Coronary artery (tissue), 2 donors: Measurements from ENCODE around the gene DACT2.

ENCODE experiments used
- DNase-seq: peaks from one replicate; pipeline ENCODE4 v3.0.0-alpha.2; 2017; ENCODE audit warnings: low spot score
- H3K27ac ChIP-seq, 2 donors: fragments of 200-600 bp; sonication (generic); one replicate each; pipeline ENCODE4 v1.5.1; 2016 to 2019
- H3K4me3 ChIP-seq: fragments of 200-600 bp; sonication (generic); 2 replicates; pipeline ENCODE4 v1.5.1; 2016; ENCODE audit warnings: mild to moderate bottlenecking, moderate library complexity
- CTCF ChIP-seq: fragments of 200-600 bp; sonication (generic); IDR thresholded peaks from one replicate; pipeline ENCODE4 v1.5.1; 2019; ENCODE audit warnings: antibody characterized with exemption

Gene DACT2

DNA sequence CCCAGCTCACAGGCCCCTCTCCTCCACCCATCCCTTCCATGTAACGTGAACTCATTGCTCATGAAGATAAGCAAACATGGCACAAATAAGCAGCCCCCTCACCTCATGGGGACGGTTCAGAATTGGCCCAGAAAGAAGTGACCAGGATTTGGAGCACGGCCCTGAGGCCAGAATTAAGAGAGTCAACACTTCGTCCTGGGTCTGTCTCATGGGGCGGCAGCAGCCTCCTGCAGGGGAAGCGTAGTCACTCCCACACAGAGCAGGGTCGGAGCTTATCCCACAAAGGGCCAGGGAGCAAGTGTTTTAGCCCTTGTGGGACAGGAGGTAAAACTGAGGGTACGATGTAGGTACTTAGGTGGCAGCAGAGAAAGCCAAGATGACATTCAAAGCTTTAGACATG, 28.6 kb upstream of the DACT2 start:
- no peak for TF ChIP-seq CTCF
- DNase-seq, result no peak
- Histone ChIP-seq H3K27ac (no peak overlapping the region), H3K4me3 (no peak overlapping the region)

- DNase-seq, result no peak
- TF ChIP-seq CTCF, result no peak
- H3K27ac ChIP-seq, result no peak overlapping the region
- no peak overlapping the region for H3K4me3 ChIP-seq
Observed at GRCh38 chr6:168347615-168348014, 28.0 kb upstream of the DACT2 start.

DNA sequence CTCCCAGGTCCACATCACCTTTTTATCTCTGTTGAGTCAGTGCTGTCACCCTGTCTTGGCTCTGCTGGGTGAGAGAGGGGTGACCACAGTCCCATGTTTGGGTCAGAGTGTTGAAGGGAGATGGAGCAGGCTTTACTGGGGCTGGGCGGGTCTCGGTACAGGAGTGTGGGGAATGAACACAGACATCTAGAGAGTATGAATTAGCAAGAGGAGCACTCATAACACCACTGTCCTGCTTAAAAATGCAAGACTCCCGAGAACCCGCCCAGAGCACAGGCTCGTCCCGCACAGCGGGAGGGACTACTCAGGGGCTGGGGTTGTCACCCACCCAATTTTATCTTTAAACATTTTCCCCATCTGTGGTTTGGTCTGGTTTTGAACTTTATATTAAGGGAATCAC, 27.5 kb upstream of the DACT2 start:
- no peak for TF ChIP-seq CTCF
- H3K4me3 ChIP-seq, result no peak overlapping the region
- H3K27ac ChIP-seq, result no peak overlapping the region
- DNase-seq, result no peak

- H3K4me3 ChIP-seq, result no peak overlapping the region
- TF ChIP-seq CTCF, result no peak
- H3K27ac ChIP-seq, result no peak overlapping the region
- DNase-seq, result peak; percentile 73
Observed at GRCh38 chr6:168345896-168346754, 26.5 kb upstream of the DACT2 start.

DNA sequence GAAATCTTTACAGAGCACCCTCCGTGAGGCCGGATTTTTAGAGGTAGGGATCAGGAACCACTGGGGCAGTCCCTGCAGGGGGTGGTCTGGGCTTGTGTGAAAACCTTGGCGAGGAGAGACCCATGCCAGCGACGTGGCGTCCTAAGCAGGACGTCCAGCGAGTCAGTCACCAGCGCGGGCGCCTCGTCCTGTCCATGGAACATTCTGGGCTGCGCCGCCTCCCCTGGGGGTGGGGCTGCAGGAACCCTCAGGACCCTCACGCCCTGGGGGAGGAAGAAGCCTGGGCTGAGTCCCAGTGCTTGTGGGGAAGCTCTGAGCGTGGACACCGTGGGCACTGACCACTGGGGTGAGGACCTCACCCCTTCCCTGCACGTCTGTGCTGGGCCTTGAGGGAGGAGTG, 25.7 kb upstream of the DACT2 start:
- Histone ChIP-seq H3K27ac (no peak overlapping the region), H3K4me3 (no peak overlapping the region)
- DNase-seq, result no peak
- no peak for TF ChIP-seq CTCF

DNA sequence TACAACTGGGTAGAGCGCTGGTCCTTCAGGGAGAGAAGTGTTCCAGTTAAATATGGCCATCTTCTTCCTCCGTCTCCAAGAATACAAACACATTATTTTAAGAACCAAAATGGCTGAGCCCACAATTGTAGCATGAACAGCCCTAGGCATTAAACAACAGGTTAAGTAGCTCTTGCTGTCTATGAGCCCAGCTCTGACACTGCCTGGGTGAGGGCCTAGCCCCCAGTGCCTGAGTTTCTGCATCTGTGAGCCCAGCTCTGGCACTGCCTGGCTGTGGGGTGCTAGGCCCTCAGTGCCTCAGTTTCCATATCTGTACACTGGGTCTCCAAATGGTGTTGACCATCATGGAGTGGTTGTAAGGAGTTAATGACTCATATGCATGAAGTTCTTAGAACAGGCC, 24.8 kb upstream of the DACT2 start:
- DNase-seq, result no peak
- TF ChIP-seq CTCF, result no peak
- H3K4me3 ChIP-seq, result no peak overlapping the region
- H3K27ac ChIP-seq, result no peak overlapping the region
